MCF 10A (cell line): ENCODE data around the gene PARD3B. TPM values are rescaled to one million over a fixed set of nuclear protein-coding genes. Genes with fewer than 3 reads are reported as not detected.

Experiments used
- BruUV-seq: library from RNA; stranded (reverse); fragments of 400-500 nt; replicated peaks from 2 replicates; lab custom pipeline; 2021; lab: Mats Ljungman, UMichigan
- CTCF ChIA-PET: fragments of 300-600 bp; sonication (Branson Sonifier 250); formaldehyde crosslinking; extraction: SDS; loops from one replicate; lab custom pipeline; 2021; ENCODE audit warnings: antibody characterized with exemption, inconsistent platforms; lab: Yijun Ruan, JAX
- POLR2A ChIA-PET: fragments of 300-600, 350-650 bp; sonication (Branson Sonifier 250); formaldehyde crosslinking; extraction: SDS; loops from one replicate; lab custom pipeline; 2020; ENCODE audit warnings: antibody characterized with exemption, inconsistent platforms; lab: Yijun Ruan, JAX
- DNase-seq: peaks from one replicate; pipeline ENCODE4 v3.0.0-alpha.2; 2018; ENCODE audit not compliant: unreplicated experiment
- H3K27ac Mint-ChIP-seq: one replicate; pipeline ENCODE4 v1.8.0; 2022; ENCODE audit warnings: mild to moderate bottlenecking, low read depth, mixed read lengths; ENCODE audit not compliant: unreplicated experiment
- H3K27me3 Mint-ChIP-seq: one replicate; pipeline ENCODE4 v1.8.0; 2022; ENCODE audit warnings: mixed read lengths; ENCODE audit not compliant: insufficient read depth, unreplicated experiment
- H3K36me3 Mint-ChIP-seq: one replicate; pipeline ENCODE4 v1.8.0; 2022; ENCODE audit warnings: mild to moderate bottlenecking, moderate library complexity, mixed read lengths; ENCODE audit not compliant: insufficient read depth, unreplicated experiment
- H3K4me1 Mint-ChIP-seq: one replicate; pipeline ENCODE4 v1.8.0; 2022; ENCODE audit warnings: mixed read lengths; ENCODE audit not compliant: insufficient read depth, unreplicated experiment
- H3K4me3 Mint-ChIP-seq: one replicate; pipeline ENCODE4 v1.8.0; 2022; ENCODE audit warnings: mild to moderate bottlenecking, moderate library complexity, mixed read lengths; ENCODE audit not compliant: unreplicated experiment
- H3K9me3 Mint-ChIP-seq: one replicate; pipeline ENCODE4 v1.8.0; 2022; ENCODE audit warnings: mixed read lengths; ENCODE audit not compliant: unreplicated experiment
- CTCF ChIP-seq: fragments of 200-600 bp; IDR thresholded peaks from one replicate; pipeline ENCODE4 v1.8.0; 2022; ENCODE audit warnings: antibody characterized with exemption, mild to moderate bottlenecking; ENCODE audit not compliant: unreplicated experiment
- intact Hi-C: fragments of 100-400 bp; cut with micrococcal nuclease; formaldehyde crosslinking; loops from 2 replicates; pipeline ENCODE4 v1.14.1; 2022
- total RNA-seq: library from RNA; stranded (reverse); gene quantifications from 2 replicates; pipeline ENCODE4 v1.2.3, GENCODE V29; 2022

Gene PARD3B
- total RNA-seq, 1 experiment from 2014 or later = 11.6 TPM

DNA sequence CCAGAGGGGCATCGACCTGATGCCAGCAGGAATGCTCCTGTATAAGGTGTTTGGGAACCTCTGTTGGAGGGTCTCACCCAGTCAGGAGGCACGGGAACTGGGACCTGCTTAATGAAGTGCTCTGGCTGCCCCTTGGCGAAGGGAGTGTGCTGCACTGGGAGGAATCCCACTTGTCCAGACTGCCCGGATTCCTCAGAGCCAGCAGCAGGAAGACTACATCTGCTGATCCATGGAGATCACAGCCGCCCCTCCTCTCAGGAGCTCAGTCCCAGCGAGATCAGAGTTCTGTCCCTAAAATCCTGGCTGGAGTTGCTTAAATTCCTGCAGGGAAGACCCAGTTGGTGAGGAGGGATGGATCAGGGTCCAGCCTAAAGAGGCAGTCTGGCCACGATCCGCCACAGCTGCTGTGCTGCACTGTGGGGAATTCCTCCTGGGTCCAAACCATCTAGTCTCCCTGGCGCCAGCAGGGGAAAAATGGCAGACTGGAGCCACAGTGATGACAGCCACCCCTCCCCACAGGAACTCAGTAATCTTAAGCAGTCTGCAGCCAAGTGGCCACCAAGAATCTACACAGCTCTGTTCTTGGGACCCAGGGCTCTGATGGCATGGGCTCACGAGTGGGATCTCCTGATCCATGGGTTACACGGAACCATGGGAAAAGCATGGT is 1060.5 kb downstream of the PARD3B start:
- Mint-ChIP-seq H3K27me3 (no peaks in the 10 kb centered on the region), H3K4me3 (no peak overlapping the region), H3K9me3 (peaks cover 6% of the 10 kb centered on the region), H3K27ac (no peak overlapping the region), H3K4me1 (no peaks in the 10 kb centered on the region), H3K36me3 (no peaks in the 10 kb centered on the region)
- intact Hi-C loops = no loop called here
- POLR2A ChIA-PET = no interaction called here
- no peak for DNase-seq
- CTCF ChIA-PET = interaction anchor here (1.2 kb wide), 1 partner anchor 74 kb away, joined by 3 read pairs; no protein-coding TSS in a partner anchor
- no TSS peak for BruUV-seq
- no peak for TF ChIP-seq CTCF

DNA sequence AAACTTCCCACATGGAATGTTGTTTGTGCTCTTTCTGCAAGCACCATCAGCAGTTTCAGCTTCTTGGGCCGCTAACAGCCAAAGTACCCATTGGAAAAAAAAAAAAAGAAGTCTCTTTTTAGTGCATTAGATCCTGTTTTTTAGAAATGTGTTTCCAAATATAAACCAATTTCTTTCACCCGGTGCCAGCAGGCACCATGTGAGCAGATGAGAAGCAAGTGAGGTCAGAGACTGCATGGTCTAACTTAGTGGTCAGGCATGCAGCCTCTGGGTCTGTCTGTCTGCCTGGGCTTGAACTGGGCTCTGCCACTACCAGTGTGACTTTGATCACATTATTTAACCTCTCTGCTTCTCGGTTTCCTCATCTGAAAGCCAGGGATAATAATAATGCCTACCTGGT is 1061.9 kb downstream of the PARD3B start:
- ChIA-PET CTCF (no interaction called here), POLR2A (no interaction called here)
- Mint-ChIP-seq H3K27me3 (no peaks in the 10 kb centered on the region), H3K4me3 (no peak overlapping the region), H3K36me3 (no peaks in the 10 kb centered on the region), H3K9me3 (peaks cover 6% of the 10 kb centered on the region), H3K27ac (no peak overlapping the region), H3K4me1 (no peaks in the 10 kb centered on the region)
- no peak for TF ChIP-seq CTCF
- no peak for DNase-seq
- BruUV-seq = no TSS peak
- intact Hi-C loops = no loop called here

DNA sequence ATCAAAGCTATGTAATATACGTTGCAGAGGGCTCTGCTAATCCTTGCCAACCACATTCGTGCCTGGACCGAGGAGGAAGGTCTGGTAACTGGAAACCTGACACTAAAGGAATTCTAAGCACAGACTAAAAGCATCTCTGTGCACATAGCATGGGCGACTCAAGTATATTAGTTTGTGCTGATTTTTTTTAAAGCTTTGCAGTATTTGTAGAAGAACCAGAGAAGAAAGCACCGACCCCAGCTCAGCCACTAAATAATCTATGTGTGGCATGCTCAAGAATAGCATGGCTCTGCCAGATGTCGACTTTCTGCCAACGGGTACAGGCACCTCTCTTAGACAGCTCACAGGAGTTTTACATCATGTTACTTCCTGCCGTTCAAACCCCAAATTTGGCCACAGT is 1063.8 kb downstream of the PARD3B start:
- H3K27me3 Mint-ChIP-seq = no peaks in the 10 kb centered on the region
- CTCF ChIA-PET = interaction anchor here (0.6 to 1.0 kb wide), 2 partner anchors 10 to 73 kb away, joined by 3 read pairs; no protein-coding TSS in a partner anchor
- no peak for DNase-seq
- intact Hi-C loops = no loop called here
- no peaks in the 10 kb centered on the region for H3K9me3 Mint-ChIP-seq
- H3K27ac Mint-ChIP-seq = no peak overlapping the region
- no peaks in the 10 kb centered on the region for H3K4me1 Mint-ChIP-seq
- H3K4me3 Mint-ChIP-seq = no peak overlapping the region
- BruUV-seq = no TSS peak
- H3K36me3 Mint-ChIP-seq = no peaks in the 10 kb centered on the region
- TF ChIP-seq CTCF = no peak
- POLR2A ChIA-PET = no interaction called here

GRCh38 chr2:205610437-205610836 is 1065.2 kb downstream of the PARD3B start:
- TF ChIP-seq CTCF = no peak
- intact Hi-C loops = no loop called here
- H3K9me3 Mint-ChIP-seq = no peaks in the 10 kb centered on the region
- no peaks in the 10 kb centered on the region for H3K4me1 Mint-ChIP-seq
- DNase-seq = no peak
- no peaks in the 10 kb centered on the region for H3K27me3 Mint-ChIP-seq
- no TSS peak for BruUV-seq
- ChIA-PET CTCF (no interaction called here), POLR2A (interaction anchor here (0.8 kb wide), 1 partner anchor 8 kb away, joined by 3 read pairs; no protein-coding TSS in a partner anchor)
- H3K27ac Mint-ChIP-seq = no peak overlapping the region
- no peak overlapping the region for H3K4me3 Mint-ChIP-seq
- no peaks in the 10 kb centered on the region for H3K36me3 Mint-ChIP-seq
